ENCODE results near the gene CACUL1.
"Not testable (repeated sequence)": the region's sequence is repeated elsewhere in the genome, so short reads cannot be mapped to it uniquely, and the experiment has no call there.

CACUL1 gene

GRCh38 chr10:118682533-118682932 is 72.2 kb downstream of the CACUL1 start:
- no peak for DNase-seq

- DNase-seq = no peak
Observed at GRCh38 chr10:118680197-118680596, 74.6 kb downstream of the CACUL1 start.

- no peak for DNase-seq
Observed at GRCh38 chr10:118674226-118674919, 80.4 kb downstream of the CACUL1 start.

- no peak for DNase-seq
Observed at GRCh38 chr10:118672766-118673715, 81.7 kb downstream of the CACUL1 start.

- DNase-seq = no peak
Observed at GRCh38 chr10:118672153-118672552, 82.6 kb downstream of the CACUL1 start.

GRCh38 chr10:118671221-118671620 is 83.5 kb downstream of the CACUL1 start:
- DNase-seq = not testable (repeated sequence)

- no peak for DNase-seq
Observed at GRCh38 chr10:118670472-118671124, 84.2 kb downstream of the CACUL1 start.

GRCh38 chr10:118669835-118670234 is 84.9 kb downstream of the CACUL1 start:
- no peak for DNase-seq

GRCh38 chr10:118669020-118669791 is 85.6 kb downstream of the CACUL1 start:
- DNase-seq = no peak

- no peak for DNase-seq
Observed at GRCh38 chr10:118668228-118668952, 86.4 kb downstream of the CACUL1 start.

GRCh38 chr10:118667732-118668131 is 87.0 kb downstream of the CACUL1 start:
- DNase-seq = no peak

- no peak for DNase-seq
Observed at GRCh38 chr10:118666350-118666749, 88.4 kb downstream of the CACUL1 start.

GRCh38 chr10:118664321-118664720 is 90.4 kb downstream of the CACUL1 start:
- no peak for DNase-seq

GRCh38 chr10:118663176-118663575 is 91.6 kb downstream of the CACUL1 start:
- DNase-seq = no peak

GRCh38 chr10:118662228-118663035 is 92.3 kb downstream of the CACUL1 start:
- DNase-seq = no peak

GRCh38 chr10:118658762-118659161 is 96.0 kb downstream of the CACUL1 start:
- no peak for DNase-seq

- DNase-seq = not testable (repeated sequence)
Observed at GRCh38 chr10:118658168-118658567, 96.6 kb downstream of the CACUL1 start.

GRCh38 chr10:118645294-118645693 is 109.5 kb downstream of the CACUL1 start:
- not testable (repeated sequence) for DNase-seq

GRCh38 chr10:118642228-118642627 is 112.5 kb downstream of the CACUL1 start:
- DNase-seq = no peak

GRCh38 chr10:118638680-118639079 is 116.1 kb downstream of the CACUL1 start:
- DNase-seq = no peak

Data from activated T-cell treated with anti-CD3 and anti-CD28 coated beads, Interleukin-2, amount 50 U/mL, for 48 hours (primary cell).